Mesendoderm (in vitro differentiated cells): ENCODE measurements around the gene OSTC. TPM values are rescaled to one million over a fixed set of nuclear protein-coding genes. Genes with fewer than 3 reads are reported as not detected.
A peak's percentile ranks its signal among the peaks of the same experiment; 100 is the strongest.

Source experiments
- DNase-seq: peaks from one replicate; pipeline ENCODE4 v3.0.0; 2013
- H2AK5ac ChIP-seq: 2 replicates; pipeline ENCODE4 v1.6.1; 2013; ENCODE audit warnings: low read length, inconsistent platforms
- H2BK120ac ChIP-seq: 2 replicates; pipeline ENCODE4 v1.6.1; 2013; ENCODE audit warnings: low read depth, mild to moderate bottlenecking, low read length, moderate library complexity, mixed read lengths
- H2BK15ac ChIP-seq: replicated peaks from 2 replicates; pipeline ENCODE4 v1.6.1; 2013; ENCODE audit warnings: low read depth, mild to moderate bottlenecking, moderate library complexity
- H2BK5ac ChIP-seq: 2 replicates; pipeline ENCODE4 v1.6.1; 2013; ENCODE audit warnings: low read length, inconsistent platforms
- H3K18ac ChIP-seq: 2 replicates; pipeline ENCODE4 v1.6.1; 2013; ENCODE audit warnings: mild to moderate bottlenecking, low read length, mixed read lengths
- H3K23ac ChIP-seq: one replicate; pipeline ENCODE4 v1.6.1; 2013; ENCODE audit warnings: low read length
- H3K27ac ChIP-seq: 2 replicates; pipeline ENCODE4 v1.5.1; 2013; ENCODE audit warnings: low read depth, mild to moderate bottlenecking, inconsistent platforms, low read length, moderate library complexity
- H3K27me3 ChIP-seq: 2 replicates; pipeline ENCODE4 v1.6.1; 2013; ENCODE audit warnings: low read length, control low read depth, mild to moderate bottlenecking, inconsistent platforms; ENCODE audit not compliant: insufficient read depth, poor library complexity
- H3K36me3 ChIP-seq: 2 replicates; pipeline ENCODE4 v1.6.1; 2013; ENCODE audit warnings: low read length, inconsistent platforms; ENCODE audit not compliant: control insufficient read depth, insufficient read depth
- H3K4ac ChIP-seq: one replicate; pipeline ENCODE4 v1.6.1; 2013; ENCODE audit warnings: low read depth, mild to moderate bottlenecking, low read length, moderate library complexity
- H3K4me1 ChIP-seq: 2 replicates; pipeline ENCODE4 v1.6.1; 2013; ENCODE audit warnings: low read depth, low read length, inconsistent platforms; ENCODE audit not compliant: control insufficient read depth
- H3K4me2 ChIP-seq: 2 replicates; pipeline ENCODE4 v1.6.1; 2013; ENCODE audit warnings: low read length
- H3K4me3 ChIP-seq: 2 replicates; pipeline ENCODE4 v1.5.1; 2013; ENCODE audit warnings: mild to moderate bottlenecking, low read length
- H3K56ac ChIP-seq: one replicate; pipeline ENCODE4 v1.6.1; 2013; ENCODE audit warnings: low read length
- H3K79me1 ChIP-seq: 2 replicates; pipeline ENCODE4 v1.6.1; 2013; ENCODE audit warnings: low read length, inconsistent platforms
- H3K79me2 ChIP-seq: 2 replicates; pipeline ENCODE4 v1.6.1; 2013; ENCODE audit warnings: mild to moderate bottlenecking, low read length; ENCODE audit not compliant: control insufficient read depth, insufficient read depth
- H3K9ac ChIP-seq: 2 replicates; pipeline ENCODE4 v1.6.1; 2013; ENCODE audit warnings: low read length, inconsistent platforms
- H4K5ac ChIP-seq: one replicate; pipeline ENCODE4 v1.6.1; 2013; ENCODE audit warnings: low read length
- H4K8ac ChIP-seq: one replicate; pipeline ENCODE4 v1.6.1; 2013; ENCODE audit warnings: low read depth, mild to moderate bottlenecking, control low read depth, low read length, moderate library complexity
- WGBS: extraction: QIAGEN DNeasy Blood & Tissue Kit; methylation state at CpG from one replicate; pipeline ENCODE4 v1.1.7; 2013; ENCODE audit warnings: low lambda C conversion rate, missing lambda C conversion rate; ENCODE audit not compliant: insufficient coverage; ENCODE audit errors: extremely low coverage; 5-methylcytosine and 5-hydroxymethylcytosine counted together
- polyA plus RNA-seq, 2 experiments: library from polyadenylated mRNA; stranded (reverse); fragments of 200-250 nt; gene quantifications; one replicate each; pipeline ENCODE4 v1.2.3, GENCODE V29; 2013

OSTC gene
- polyA plus RNA-seq (2013, experiment 1 of 2) = 276 TPM
- polyA plus RNA-seq (2013, experiment 2 of 2) = 272 TPM

GRCh38 chr4:108650212-108651013 lies at the start of gene OSTC:
Gene OSTC, plus strand, starts transcription at chr4:108650599. Its CDS starts 57 bp downstream, at chr4:108650656.
- Histone ChIP-seq H3K27ac (no peak within 1 kb of the TSS), H3K9ac (peak within 1 kb of the TSS; percentile 87), H2BK5ac (no peak within 1 kb of the TSS), H3K18ac (peak within 1 kb of the TSS; percentile 25), H3K56ac (peak within 1 kb of the TSS; percentile 96), H3K79me1 (peaks cover 8% of the 10 kb centered on the region), H3K4ac (no peak within 1 kb of the TSS), H3K36me3 (no peaks in the 10 kb centered on the region), H2BK120ac (no peak within 1 kb of the TSS), H3K4me1 (peaks cover 1% of the 10 kb centered on the region), H3K27me3 (no peaks in the 10 kb centered on the region), H2BK15ac (peak within 1 kb of the TSS; percentile 65), H4K8ac (peak within 1 kb of the TSS; percentile 81), H4K5ac (no peak within 1 kb of the TSS), H3K4me2 (peak within 1 kb of the TSS; percentile 10), H3K23ac (no peak within 1 kb of the TSS), H3K4me3 (peak within 1 kb of the TSS; percentile 95), H3K79me2 (peaks cover 39% of the 10 kb centered on the region), H2AK5ac (no peak within 1 kb of the TSS)
- no CpG with 5 or more reads among the region's 45 CpGs for whole genome bisulfite sequencing
- peak; percentile 98 for DNase-seq

- Histone ChIP-seq H4K5ac (no peak overlapping the region), H2BK15ac (no peak overlapping the region), H3K36me3 (no peaks in the 10 kb centered on the region), H3K9ac (no peak overlapping the region), H3K4me2 (no peak overlapping the region), H3K79me1 (no peaks in the 10 kb centered on the region), H3K27me3 (no peaks in the 10 kb centered on the region), H3K27ac (no peak overlapping the region), H3K79me2 (no peaks in the 10 kb centered on the region), H2AK5ac (no peak overlapping the region), H2BK5ac (no peak overlapping the region), H3K18ac (no peak overlapping the region), H4K8ac (no peak overlapping the region), H3K4me1 (no peaks in the 10 kb centered on the region), H3K56ac (no peak overlapping the region), H2BK120ac (no peak overlapping the region), H3K4me3 (no peak overlapping the region), H3K4ac (no peak overlapping the region), H3K23ac (no peak overlapping the region)
- no CpG with 5 or more reads among the region's 3 CpGs for WGBS
- no peak for DNase-seq
Observed at GRCh38 chr4:108601106-108601505, 49.3 kb upstream of the OSTC start.

- no peak overlapping the region for H3K23ac ChIP-seq
Observed at GRCh38 chr4:108601532-108601931, 48.9 kb upstream of the OSTC start.

GRCh38 chr4:108602163-108602562 lies 48.2 kb upstream of the OSTC start:
- Histone ChIP-seq H3K4ac (no peak overlapping the region), H3K27me3 (no peaks in the 10 kb centered on the region), H4K8ac (no peak overlapping the region), H3K36me3 (no peaks in the 10 kb centered on the region), H3K27ac (no peak overlapping the region), H2BK5ac (no peak overlapping the region), H2AK5ac (no peak overlapping the region), H3K4me1 (no peaks in the 10 kb centered on the region), H2BK120ac (no peak overlapping the region), H3K56ac (no peak overlapping the region), H4K5ac (no peak overlapping the region), H2BK15ac (no peak overlapping the region), H3K4me3 (no peak overlapping the region), H3K9ac (no peak overlapping the region), H3K79me1 (no peaks in the 10 kb centered on the region), H3K79me2 (no peaks in the 10 kb centered on the region), H3K4me2 (no peak overlapping the region), H3K18ac (no peak overlapping the region), H3K23ac (no peak overlapping the region)
- DNase-seq = no peak
- WGBS = no CpG with 5 or more reads among the region's 3 CpGs

More at GRCh38 chr4:108601532-108601931, 48.9 kb upstream of the OSTC start:
- H3K18ac ChIP-seq = no peak overlapping the region
- no peak overlapping the region for H4K5ac ChIP-seq
- no peak overlapping the region for H2AK5ac ChIP-seq
- H2BK15ac ChIP-seq = no peak overlapping the region
- no peak overlapping the region for H3K9ac ChIP-seq
- H2BK5ac ChIP-seq = no peak overlapping the region
- H3K4me2 ChIP-seq = no peak overlapping the region
- no peak overlapping the region for H3K4ac ChIP-seq
- no peak overlapping the region for H4K8ac ChIP-seq
- no peak overlapping the region for H3K56ac ChIP-seq
- DNase-seq = no peak
- no peaks in the 10 kb centered on the region for H3K4me1 ChIP-seq
- no CpG with 5 or more reads among the region's 1 CpG for WGBS
- H3K27ac ChIP-seq = no peak overlapping the region
- no peaks in the 10 kb centered on the region for H3K36me3 ChIP-seq
- no peaks in the 10 kb centered on the region for H3K27me3 ChIP-seq
- no peaks in the 10 kb centered on the region for H3K79me2 ChIP-seq
- H3K79me1 ChIP-seq = no peaks in the 10 kb centered on the region
- no peak overlapping the region for H2BK120ac ChIP-seq
- H3K4me3 ChIP-seq = no peak overlapping the region

GRCh38 chr4:108607079-108607815 lies 43.2 kb upstream of the OSTC start:
- Histone ChIP-seq H3K4me3 (no peak overlapping the region), H3K79me1 (no peaks in the 10 kb centered on the region), H2BK120ac (no peak overlapping the region), H2BK5ac (no peak overlapping the region), H2BK15ac (no peak overlapping the region), H3K79me2 (no peaks in the 10 kb centered on the region), H3K9ac (no peak overlapping the region), H4K8ac (no peak overlapping the region), H3K56ac (no peak overlapping the region), H3K4me2 (no peak overlapping the region), H3K18ac (no peak overlapping the region), H2AK5ac (no peak overlapping the region), H3K4ac (no peak overlapping the region), H3K4me1 (no peaks in the 10 kb centered on the region), H4K5ac (no peak overlapping the region), H3K23ac (no peak overlapping the region), H3K36me3 (no peaks in the 10 kb centered on the region), H3K27ac (no peak overlapping the region), H3K27me3 (no peaks in the 10 kb centered on the region)
- WGBS = no CpG with 5 or more reads among the region's 4 CpGs
- no peak for DNase-seq
